Loucy (cell line): ENCODE data around the gene RPS19BP1.

Experiments
- H2AFZ ChIP-seq: fragments of 200-600 bp; sonication (generic); 2 replicates; pipeline ENCODE4 v1.6.0; 2016; ENCODE audit warnings: antibody characterized with exemption, mild to moderate bottlenecking, low read length, moderate library complexity
- H3F3A ChIP-seq: fragments of 200-600 bp; 2 replicates; pipeline ENCODE4 v1.6.0; 2016; ENCODE audit warnings: antibody characterized with exemption, low read depth, mild to moderate bottlenecking
- H3K27me3 ChIP-seq: fragments of 200-600 bp; sonication (generic); 2 replicates; pipeline ENCODE4 v1.6.1; 2014; ENCODE audit warnings: low read length, mild to moderate bottlenecking; ENCODE audit not compliant: insufficient read depth, poor library complexity, severe bottlenecking
- H3K36me3 ChIP-seq: fragments of 200-600 bp; sonication (generic); 2 replicates; pipeline ENCODE4 v1.6.1; 2016; ENCODE audit warnings: low read length; ENCODE audit not compliant: insufficient read depth
- H3K4me1 ChIP-seq: fragments of 200-600 bp; sonication (generic); 2 replicates; pipeline ENCODE4 v1.5.1; 2014; ENCODE audit warnings: low read length, mild to moderate bottlenecking; ENCODE audit not compliant: insufficient read depth, poor library complexity, severe bottlenecking
- H3K4me2 ChIP-seq: fragments of 200-600 bp; sonication (generic); 2 replicates; pipeline ENCODE4 v1.6.0; 2014; ENCODE audit warnings: antibody characterized with exemption, low read length, low read depth, mild to moderate bottlenecking; ENCODE audit not compliant: poor library complexity, severe bottlenecking
- H3K4me3 ChIP-seq: fragments of 200-600 bp; sonication (generic); 2 replicates; pipeline ENCODE4 v1.5.1; 2014; ENCODE audit warnings: low read length, mild to moderate bottlenecking, mixed read lengths; ENCODE audit not compliant: poor library complexity, severe bottlenecking
- H3K79me2 ChIP-seq: fragments of 200-600 bp; sonication (generic); 2 replicates; pipeline ENCODE4 v1.6.1; 2014; ENCODE audit warnings: low read length; ENCODE audit not compliant: insufficient read depth
- H3K9ac ChIP-seq: fragments of 200-600 bp; sonication (generic); 2 replicates; pipeline ENCODE4 v1.6.0; 2014; ENCODE audit warnings: mild to moderate bottlenecking, low read depth, low read length, moderate library complexity; ENCODE audit not compliant: poor library complexity, severe bottlenecking
- H3K9me2 ChIP-seq: fragments of 200-600 bp; sonication (generic); replicated peaks from 2 replicates; pipeline ENCODE4 v1.6.1; 2016; ENCODE audit warnings: low read depth, low read length, mixed read lengths
- H3K9me3 ChIP-seq: fragments of 200-600 bp; sonication (generic); 2 replicates; pipeline ENCODE4 v1.6.1; 2014; ENCODE audit warnings: mild to moderate bottlenecking, antibody characterized with exemption, low read length, low read depth; ENCODE audit not compliant: insufficient read depth
- H4K20me1 ChIP-seq: fragments of 200-600 bp; sonication (generic); 2 replicates; pipeline ENCODE4 v1.6.0; 2014; ENCODE audit warnings: antibody characterized with exemption, low read length, mild to moderate bottlenecking; ENCODE audit not compliant: insufficient read depth, poor library complexity, severe bottlenecking
- EZH2phosphoT487 ChIP-seq: fragments of 200-600 bp; IDR thresholded peaks from 2 replicates; pipeline ENCODE4 v1.6.1; 2018; ENCODE audit warnings: antibody characterized with exemption, mild to moderate bottlenecking, moderate library complexity, borderline replicate concordance
- TF ChIP-seq, protein P1 (sequence below): fragments of 200-600 bp; sonication (generic); conservative IDR thresholded peaks from 2 replicates; pipeline ENCODE4 v1.5.1; 2014; ENCODE audit warnings: mild to moderate bottlenecking, antibody characterized with exemption, low read length

The RPS19BP1 gene

GRCh38 chr22:39500101-39500500 lies 32.4 kb downstream of the RPS19BP1 start:
- Histone ChIP-seq H2AFZ (no peak overlapping the region), H3K27me3 (no peaks in the 10 kb centered on the region), H3K4me3 (no peak overlapping the region), H3K9ac (no peak overlapping the region), H3K9me3 (no peaks in the 10 kb centered on the region), H3F3A (no peaks in the 10 kb centered on the region; the same call in 1 of the 2 replicates), H3K36me3 (peaks cover 7% of the 10 kb centered on the region; the same call in 1 of the 2 replicates), H3K4me1 (peaks cover 15% of the 10 kb centered on the region), H3K79me2 (peaks cover 28% of the 10 kb centered on the region), H3K4me2 (no peak overlapping the region), H4K20me1 (peaks cover 20% of the 10 kb centered on the region), H3K9me2 (no peaks in the 10 kb centered on the region)
- TF ChIP-seq, protein P1, sequence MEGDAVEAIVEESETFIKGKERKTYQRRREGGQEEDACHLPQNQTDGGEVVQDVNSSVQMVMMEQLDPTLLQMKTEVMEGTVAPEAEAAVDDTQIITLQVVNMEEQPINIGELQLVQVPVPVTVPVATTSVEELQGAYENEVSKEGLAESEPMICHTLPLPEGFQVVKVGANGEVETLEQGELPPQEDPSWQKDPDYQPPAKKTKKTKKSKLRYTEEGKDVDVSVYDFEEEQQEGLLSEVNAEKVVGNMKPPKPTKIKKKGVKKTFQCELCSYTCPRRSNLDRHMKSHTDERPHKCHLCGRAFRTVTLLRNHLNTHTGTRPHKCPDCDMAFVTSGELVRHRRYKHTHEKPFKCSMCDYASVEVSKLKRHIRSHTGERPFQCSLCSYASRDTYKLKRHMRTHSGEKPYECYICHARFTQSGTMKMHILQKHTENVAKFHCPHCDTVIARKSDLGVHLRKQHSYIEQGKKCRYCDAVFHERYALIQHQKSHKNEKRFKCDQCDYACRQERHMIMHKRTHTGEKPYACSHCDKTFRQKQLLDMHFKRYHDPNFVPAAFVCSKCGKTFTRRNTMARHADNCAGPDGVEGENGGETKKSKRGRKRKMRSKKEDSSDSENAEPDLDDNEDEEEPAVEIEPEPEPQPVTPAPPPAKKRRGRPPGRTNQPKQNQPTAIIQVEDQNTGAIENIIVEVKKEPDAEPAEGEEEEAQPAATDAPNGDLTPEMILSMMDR = no peak
- TF ChIP-seq EZH2phosphoT487 = no peak

- Histone ChIP-seq H3K27me3 (no peaks in the 10 kb centered on the region), H3K9ac (no peak overlapping the region)
These were observed 33.7 kb downstream of the RPS19BP1 start for GRCh38 chr22:39498802-39499201.

DNA sequence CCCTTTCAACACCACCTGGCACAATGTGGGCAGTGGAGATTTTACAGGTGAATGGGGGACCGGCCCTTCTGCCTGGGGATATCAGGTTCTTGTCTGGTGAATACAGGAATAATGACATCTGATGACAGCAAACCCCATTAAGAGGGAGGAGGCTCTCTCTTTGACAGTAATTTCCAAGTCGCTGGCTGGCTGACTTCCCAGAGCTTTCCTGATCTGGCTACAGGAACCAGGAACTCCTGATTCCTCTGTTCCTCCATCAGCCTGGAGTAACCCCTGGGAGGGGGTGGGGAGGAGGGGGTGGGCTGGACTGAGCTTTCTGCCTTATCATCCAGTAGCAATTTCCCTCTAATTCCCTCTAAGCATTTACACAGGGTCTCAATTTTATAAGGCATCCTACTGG lies 34.2 kb downstream of the RPS19BP1 start:
- TF ChIP-seq EZH2phosphoT487 = no peak
- TF ChIP-seq, protein P1 = no peak
- Histone ChIP-seq H3F3A (no peaks in the 10 kb centered on the region; the same call in 1 of the 2 replicates), H3K4me3 (no peak overlapping the region), H3K4me2 (no peak overlapping the region), H3K27me3 (no peaks in the 10 kb centered on the region), H3K9me2 (no peaks in the 10 kb centered on the region), H3K9ac (no peak overlapping the region), H2AFZ (no peak overlapping the region), H3K79me2 (peaks cover 11% of the 10 kb centered on the region), H3K9me3 (no peaks in the 10 kb centered on the region), H3K36me3 (no peaks in the 10 kb centered on the region), H4K20me1 (peaks cover 10% of the 10 kb centered on the region), H3K4me1 (peaks cover 5% of the 10 kb centered on the region)

More at GRCh38 chr22:39498802-39499201, 33.7 kb downstream of the RPS19BP1 start:
- Histone ChIP-seq H3K36me3 (no peaks in the 10 kb centered on the region), H3K9me3 (no peaks in the 10 kb centered on the region), H3K4me2 (no peak overlapping the region), H3K9me2 (no peaks in the 10 kb centered on the region), H3K79me2 (peaks cover 15% of the 10 kb centered on the region), H3K4me1 (peaks cover 10% of the 10 kb centered on the region), H3F3A (no peaks in the 10 kb centered on the region; the same call in 1 of the 2 replicates), H2AFZ (no peak overlapping the region), H3K4me3 (no peak overlapping the region), H4K20me1 (peaks cover 14% of the 10 kb centered on the region)
- TF ChIP-seq EZH2phosphoT487 = no peak
- TF ChIP-seq, protein P1 = no peak
